GM04504 (cell line): ENCODE results near the gene STH.
A peak's percentile ranks its signal among the peaks of the same experiment; 100 is the strongest.

Experiments used
- DNase-seq: peaks from one replicate; pipeline ENCODE4 v3.0.0-alpha.2; 2012; ENCODE audit warnings: low read depth

STH gene

DNA sequence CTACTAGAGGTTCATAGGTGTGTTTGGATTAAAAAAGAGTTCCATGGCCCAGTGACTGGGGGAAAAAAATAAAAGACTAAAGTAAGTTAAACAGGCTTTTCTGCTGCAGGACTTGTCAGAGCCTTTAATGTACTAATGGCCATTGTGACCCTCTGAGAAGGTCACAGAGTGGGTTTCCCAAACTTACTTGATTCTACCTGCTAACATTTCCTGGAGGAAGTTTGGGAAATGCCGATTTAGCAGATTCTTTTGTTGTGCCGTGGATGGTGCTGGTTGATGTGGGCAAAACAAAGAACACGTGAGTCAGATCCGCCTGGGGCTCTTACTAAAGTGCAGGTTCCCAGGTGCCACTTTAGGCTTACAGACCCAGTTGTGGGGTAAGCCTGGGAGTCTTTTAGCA is 13.6 kb upstream of the STH start:
- DNase-seq = no peak

GRCh38 chr17:45986056-45986455 is 13.0 kb upstream of the STH start:
- DNase-seq = no peak

DNA sequence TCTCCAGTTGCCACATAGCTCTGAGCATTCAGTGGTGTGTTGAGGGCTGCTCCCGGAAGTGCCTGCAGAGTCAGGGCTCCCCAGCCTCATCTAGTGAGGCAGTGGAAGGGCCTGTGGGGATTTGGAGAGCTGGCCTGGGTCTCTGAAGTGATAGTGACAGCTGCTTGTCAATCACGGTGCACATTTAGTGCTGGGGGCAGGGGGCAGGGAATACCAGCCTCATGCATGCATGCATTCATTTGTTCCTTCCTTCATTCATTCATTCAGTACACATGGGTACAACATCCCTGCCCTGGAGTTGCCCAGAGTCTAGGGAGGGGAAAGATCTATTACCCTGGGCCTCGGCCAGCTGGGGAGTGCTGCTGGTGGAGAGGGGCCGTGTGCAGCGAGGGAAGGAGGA is 11.3 kb upstream of the STH start:
- no peak for DNase-seq

- DNase-seq = no peak
Measured at GRCh38 chr17:45989759-45990158, 9.3 kb upstream of the STH start.

GRCh38 chr17:45990886-45991285 is 8.2 kb upstream of the STH start:
- DNase-seq = no peak

DNA sequence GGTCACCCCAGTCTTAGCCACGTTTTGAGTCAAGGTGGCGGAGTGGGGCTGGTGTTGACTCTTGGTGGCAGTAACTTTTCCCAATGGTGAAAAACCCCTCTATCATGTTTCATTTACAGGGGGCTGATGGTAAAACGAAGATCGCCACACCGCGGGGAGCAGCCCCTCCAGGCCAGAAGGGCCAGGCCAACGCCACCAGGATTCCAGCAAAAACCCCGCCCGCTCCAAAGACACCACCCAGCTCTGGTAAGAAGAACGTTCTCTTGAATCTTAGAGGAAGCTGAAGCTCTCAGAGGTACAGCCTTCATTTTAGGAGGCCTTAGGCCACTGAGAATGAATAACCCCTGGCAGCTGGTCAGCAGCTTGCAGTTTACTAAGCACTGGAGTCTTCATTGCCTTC is 7.7 kb upstream of the STH start:
- DNase-seq = no peak

DNA sequence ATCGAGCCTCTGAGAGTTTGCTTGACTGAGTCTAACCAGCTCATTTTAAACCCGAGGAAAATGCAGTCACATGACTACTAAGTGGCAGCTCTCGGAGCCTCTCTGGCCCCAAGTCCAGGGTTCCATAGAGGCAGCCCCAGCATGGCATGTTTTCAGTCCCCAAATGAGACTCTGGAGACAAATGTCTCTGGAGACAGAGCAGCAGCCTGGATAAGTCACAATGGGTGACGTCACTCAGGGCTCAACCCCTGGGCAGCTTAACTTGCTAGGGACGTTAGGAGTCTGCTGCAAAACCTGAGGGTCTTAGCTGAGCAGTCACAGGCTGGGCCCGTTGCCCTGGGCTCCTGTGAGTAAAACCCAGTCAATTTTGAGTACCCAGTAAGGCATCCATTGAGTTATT is 6.9 kb upstream of the STH start:
- DNase-seq = no peak

DNA sequence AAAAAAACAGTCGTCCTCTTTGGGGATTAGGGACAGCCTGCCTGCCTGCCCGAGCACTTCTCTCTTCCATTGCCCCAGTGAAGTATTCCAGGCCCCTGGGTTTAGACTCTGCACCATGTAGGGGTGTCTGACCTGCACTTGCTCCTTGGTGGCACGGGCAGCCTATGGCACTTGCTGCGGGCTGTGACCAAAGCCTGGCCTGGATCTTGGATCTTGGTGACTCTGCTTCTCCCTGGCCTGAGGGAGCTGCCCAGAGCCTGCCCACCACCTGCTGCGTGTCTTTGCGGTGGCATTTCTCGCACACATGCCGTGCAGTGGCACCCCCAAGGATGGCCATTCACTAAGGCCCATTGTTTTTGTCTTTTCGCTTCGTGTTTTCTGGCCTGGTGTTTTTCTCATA is 6.1 kb upstream of the STH start:
- DNase-seq = no peak

DNA sequence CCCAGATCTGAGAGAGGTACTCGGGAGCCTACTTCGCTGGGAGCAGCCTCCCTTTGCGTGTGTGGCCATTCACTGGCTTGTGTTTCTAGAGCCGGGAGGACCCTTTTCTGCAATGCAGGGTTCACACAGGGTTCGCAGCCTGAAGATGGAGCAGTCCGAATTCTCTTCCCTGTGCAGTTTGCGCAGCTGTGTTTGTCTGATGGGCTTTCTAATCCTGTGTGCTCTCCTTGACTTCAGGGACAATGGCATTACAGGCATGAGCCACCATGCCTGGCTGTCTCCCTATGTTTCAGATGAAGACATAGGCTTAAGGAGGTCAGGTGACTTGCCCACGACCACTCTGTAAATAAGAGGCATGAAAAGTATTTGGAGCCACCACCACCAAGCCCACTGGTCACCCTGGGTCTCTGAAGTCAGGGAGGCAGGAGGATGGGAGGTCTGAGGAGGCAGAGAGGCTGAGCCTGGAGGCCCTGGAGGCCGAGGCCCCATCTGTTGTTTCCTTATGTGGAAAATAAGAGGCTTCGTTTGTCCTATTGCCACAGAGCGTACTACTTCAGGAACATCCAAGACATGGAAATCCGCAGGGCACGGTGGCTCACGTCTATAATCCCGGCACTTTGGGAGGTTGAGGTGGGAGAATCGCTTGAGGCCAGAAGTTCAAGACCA is 5.0 kb upstream of the STH start:
- no peak for DNase-seq

GRCh38 chr17:45994987-45995386 is 4.1 kb upstream of the STH start:
- DNase-seq = no peak

- no peak for DNase-seq
Measured at GRCh38 chr17:45995627-45996270, 3.3 kb upstream of the STH start.

GRCh38 chr17:45996282-45996937 is 2.6 kb upstream of the STH start:
- no peak for DNase-seq

GRCh38 chr17:45997166-45997565 is 1.9 kb upstream of the STH start:
- DNase-seq = no peak

DNA sequence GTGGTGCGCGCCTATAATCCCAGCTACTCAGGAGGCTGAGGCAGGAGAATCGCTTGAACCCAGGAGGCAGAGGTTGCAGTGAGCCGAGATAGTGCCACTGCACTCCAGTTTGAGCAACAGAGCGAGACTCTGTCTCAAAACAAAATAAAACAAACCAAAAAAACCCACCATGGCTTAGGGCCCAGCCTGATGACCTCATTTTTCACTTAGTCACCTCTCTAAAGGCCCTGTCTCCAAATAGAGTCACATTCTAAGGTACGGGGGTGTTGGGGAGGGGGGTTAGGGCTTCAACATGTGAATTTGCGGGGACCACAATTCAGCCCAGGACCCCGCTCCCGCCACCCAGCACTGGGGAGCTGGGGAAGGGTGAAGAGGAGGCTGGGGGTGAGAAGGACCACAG is 1.4 kb upstream of the STH start:
- DNase-seq = peak; percentile 13

DNA sequence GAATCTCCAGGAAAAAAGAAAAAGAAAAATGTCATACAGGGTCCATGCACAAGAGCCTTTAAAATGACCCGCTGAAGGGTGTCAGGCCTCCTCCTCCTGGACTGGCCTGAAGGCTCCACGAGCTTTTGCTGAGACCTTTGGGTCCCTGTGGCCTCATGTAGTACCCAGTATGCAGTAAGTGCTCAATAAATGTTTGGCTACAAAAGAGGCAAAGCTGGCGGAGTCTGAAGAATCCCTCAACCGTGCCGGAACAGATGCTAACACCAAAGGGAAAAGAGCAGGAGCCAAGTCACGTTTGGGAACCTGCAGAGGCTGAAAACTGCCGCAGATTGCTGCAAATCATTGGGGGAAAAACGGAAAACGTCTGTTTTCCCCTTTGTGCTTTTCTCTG is 845 bp downstream of the STH start:
- no peak for DNase-seq

GRCh38 chr17:46000292-46000691 is 1.2 kb downstream of the STH start:
- DNase-seq = no peak

DNA sequence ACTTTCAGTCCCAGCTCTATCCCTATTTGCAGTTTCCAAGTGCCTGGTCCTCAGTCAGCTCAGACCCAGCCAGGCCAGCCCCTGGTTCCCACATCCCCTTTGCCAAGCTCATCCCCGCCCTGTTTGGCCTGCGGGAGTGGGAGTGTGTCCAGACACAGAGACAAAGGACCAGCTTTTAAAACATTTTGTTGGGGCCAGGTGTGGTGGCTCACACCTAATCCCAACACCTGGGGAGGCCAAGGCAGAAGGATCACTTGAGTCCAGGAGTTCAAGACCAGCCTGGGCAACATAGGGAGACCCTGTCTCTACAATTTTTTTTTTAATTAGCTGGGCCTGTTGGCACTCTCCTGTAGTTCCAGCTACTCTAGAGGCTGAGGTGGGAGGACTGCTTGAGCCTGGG is 1.7 kb downstream of the STH start:
- no peak for DNase-seq

GRCh38 chr17:46001390-46002310 is 2.6 kb downstream of the STH start:
- DNase-seq = no peak

DNA sequence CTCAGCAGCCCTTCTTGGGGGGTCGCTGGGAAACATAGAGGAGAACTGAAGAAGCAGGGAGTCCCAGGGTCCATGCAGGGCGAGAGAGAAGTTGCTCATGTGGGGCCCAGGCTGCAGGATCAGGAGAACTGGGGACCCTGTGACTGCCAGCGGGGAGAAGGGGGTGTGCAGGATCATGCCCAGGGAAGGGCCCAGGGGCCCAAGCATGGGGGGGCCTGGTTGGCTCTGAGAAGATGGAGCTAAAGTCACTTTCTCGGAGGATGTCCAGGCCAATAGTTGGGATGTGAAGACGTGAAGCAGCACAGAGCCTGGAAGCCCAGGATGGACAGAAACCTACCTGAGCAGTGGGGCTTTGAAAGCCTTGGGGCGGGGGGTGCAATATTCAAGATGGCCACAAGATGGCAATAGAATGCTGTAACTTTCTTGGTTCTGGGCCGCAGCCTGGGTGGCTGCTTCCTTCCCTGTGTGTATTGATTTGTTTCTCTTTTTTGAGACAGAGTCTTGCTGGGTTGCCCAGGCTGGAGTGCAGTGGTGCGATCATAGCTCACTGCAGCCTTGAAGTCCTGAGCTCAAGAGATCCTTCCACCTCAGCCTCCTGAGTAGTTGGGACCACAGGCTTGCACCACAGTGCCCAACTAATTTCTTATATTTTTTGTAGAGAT is 3.4 kb downstream of the STH start:
- DNase-seq = peak; percentile 20

DNA sequence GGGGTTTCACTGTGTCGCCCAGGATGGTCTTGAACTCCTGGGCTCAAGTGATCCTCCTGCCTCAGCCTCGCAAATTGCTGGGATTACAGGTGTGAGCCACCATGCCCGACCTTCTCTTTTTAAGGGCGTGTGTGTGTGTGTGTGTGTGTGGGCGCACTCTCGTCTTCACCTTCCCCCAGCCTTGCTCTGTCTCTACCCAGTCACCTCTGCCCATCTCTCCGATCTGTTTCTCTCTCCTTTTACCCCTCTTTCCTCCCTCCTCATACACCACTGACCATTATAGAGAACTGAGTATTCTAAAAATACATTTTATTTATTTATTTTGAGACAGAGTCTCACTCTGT is 3.9 kb downstream of the STH start:
- DNase-seq = no peak

DNA sequence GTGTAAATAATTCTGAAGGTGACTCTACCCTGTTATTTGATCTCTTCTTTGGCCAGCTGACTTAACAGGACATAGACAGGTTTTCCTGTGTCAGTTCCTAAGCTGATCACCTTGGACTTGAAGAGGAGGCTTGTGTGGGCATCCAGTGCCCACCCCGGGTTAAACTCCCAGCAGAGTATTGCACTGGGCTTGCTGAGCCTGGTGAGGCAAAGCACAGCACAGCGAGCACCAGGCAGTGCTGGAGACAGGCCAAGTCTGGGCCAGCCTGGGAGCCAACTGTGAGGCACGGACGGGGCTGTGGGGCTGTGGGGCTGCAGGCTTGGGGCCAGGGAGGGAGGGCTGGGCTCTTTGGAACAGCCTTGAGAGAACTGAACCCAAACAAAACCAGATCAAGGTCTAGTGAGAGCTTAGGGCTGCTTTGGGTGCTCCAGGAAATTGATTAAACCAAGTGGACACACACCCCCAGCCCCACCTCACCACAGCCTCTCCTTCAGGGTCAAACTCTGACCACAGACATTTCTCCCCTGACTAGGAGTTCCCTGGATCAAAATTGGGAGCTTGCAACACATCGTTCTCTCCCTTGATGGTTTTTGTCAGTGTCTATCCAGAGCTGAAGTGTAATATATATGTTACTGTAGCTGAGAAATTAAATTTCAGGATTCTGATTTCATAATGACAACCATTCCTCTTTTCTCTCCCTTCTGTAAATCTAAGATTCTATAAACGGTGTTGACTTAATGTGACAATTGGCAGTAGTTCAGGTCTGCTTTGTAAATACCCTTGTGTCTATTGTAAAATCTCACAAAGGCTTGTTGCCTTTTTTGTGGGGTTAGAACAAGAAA is 5.1 kb downstream of the STH start:
- DNase-seq = no peak
